ENCODE results near the gene CDC42SE2.

GRCh38 chr5:131433109-131433508, 169.3 kb downstream of the CDC42SE2 start:
- no peak for TF ChIP-seq EZH2phosphoT487 (IDR thresholded peaks at IDR 0.05; ENCODE audit: low read depth)
- TF ChIP-seq, protein P1, sequence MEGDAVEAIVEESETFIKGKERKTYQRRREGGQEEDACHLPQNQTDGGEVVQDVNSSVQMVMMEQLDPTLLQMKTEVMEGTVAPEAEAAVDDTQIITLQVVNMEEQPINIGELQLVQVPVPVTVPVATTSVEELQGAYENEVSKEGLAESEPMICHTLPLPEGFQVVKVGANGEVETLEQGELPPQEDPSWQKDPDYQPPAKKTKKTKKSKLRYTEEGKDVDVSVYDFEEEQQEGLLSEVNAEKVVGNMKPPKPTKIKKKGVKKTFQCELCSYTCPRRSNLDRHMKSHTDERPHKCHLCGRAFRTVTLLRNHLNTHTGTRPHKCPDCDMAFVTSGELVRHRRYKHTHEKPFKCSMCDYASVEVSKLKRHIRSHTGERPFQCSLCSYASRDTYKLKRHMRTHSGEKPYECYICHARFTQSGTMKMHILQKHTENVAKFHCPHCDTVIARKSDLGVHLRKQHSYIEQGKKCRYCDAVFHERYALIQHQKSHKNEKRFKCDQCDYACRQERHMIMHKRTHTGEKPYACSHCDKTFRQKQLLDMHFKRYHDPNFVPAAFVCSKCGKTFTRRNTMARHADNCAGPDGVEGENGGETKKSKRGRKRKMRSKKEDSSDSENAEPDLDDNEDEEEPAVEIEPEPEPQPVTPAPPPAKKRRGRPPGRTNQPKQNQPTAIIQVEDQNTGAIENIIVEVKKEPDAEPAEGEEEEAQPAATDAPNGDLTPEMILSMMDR (IDR thresholded peaks at IDR 0.05; ENCODE audit: low read depth, low read length), result no peak
